CD4-positive, CD25-positive, alpha-beta regulatory T cell (primary cell): ENCODE measurements around the gene KIZ. TPM values are rescaled to one million over a fixed set of nuclear protein-coding genes. Genes with fewer than 3 reads are reported as not detected.

Experiments used
- ATAC-seq, 2 donors: fragments of 150-1000 bp; cut with Tn5 transposase; one replicate each; pipeline ENCODE4 v1.10.0; 2021; ENCODE audit warnings: low read depth in 2 of 2, moderate number of reproducible peaks in 2 of 2, moderate library complexity in 1 of 2
- DNase-seq, 3 donors: peaks; one replicate each; pipeline versions ENCODE4 v3.0.0 to v3.0.0-alpha.2; 2012 to 2022; ENCODE audit warnings: mixed read lengths in 1 of 3
- H3K27ac ChIP-seq: one replicate; pipeline ENCODE4 v1.7.0; 2013; ENCODE audit warnings: mild to moderate bottlenecking, low read length; ENCODE audit not compliant: insufficient read depth, poor library complexity, severe bottlenecking
- H3K27me3 ChIP-seq: one replicate; pipeline ENCODE4 v1.7.0; 2013; ENCODE audit warnings: low read length; ENCODE audit not compliant: control insufficient read depth, insufficient read depth
- H3K36me3 ChIP-seq: one replicate; pipeline ENCODE4 v1.7.0; 2013; ENCODE audit warnings: mild to moderate bottlenecking, low read length, moderate library complexity; ENCODE audit not compliant: control insufficient read depth, insufficient read depth
- H3K4me1 ChIP-seq: 2 replicates; pipeline ENCODE4 v1.7.0; 2013; ENCODE audit warnings: mild to moderate bottlenecking, low read length; ENCODE audit not compliant: insufficient read depth, control insufficient read depth, poor library complexity, severe bottlenecking
- H3K4me3 ChIP-seq: one replicate; pipeline ENCODE4 v1.7.0; 2013; ENCODE audit warnings: low read depth, mild to moderate bottlenecking, low read length, moderate library complexity
- H3K9me3 ChIP-seq, 2 experiments: 1 replicate in 1 of 2; 2 replicates in 1 of 2; pipeline ENCODE4 v1.7.0; 2013; ENCODE audit warnings: low read length in 2 of 2, mild to moderate bottlenecking in 1 of 2, moderate library complexity in 1 of 2; ENCODE audit not compliant: control insufficient read depth in 2 of 2
- H3K27ac Mint-ChIP-seq, 3 donors: one replicate each; pipeline ENCODE4 v1.8.0; 2020 to 2022; ENCODE audit warnings: mild to moderate bottlenecking in 3 of 3, mixed read lengths in 3 of 3, moderate library complexity in 2 of 3
- H3K27me3 Mint-ChIP-seq: one replicate; pipeline ENCODE4 v1.8.0; 2022; ENCODE audit warnings: mild to moderate bottlenecking, mixed read lengths
- H3K36me3 Mint-ChIP-seq: one replicate; pipeline ENCODE4 v1.8.0; 2020; ENCODE audit warnings: mixed read lengths
- H3K4me1 Mint-ChIP-seq, 4 donors: one replicate each; pipeline ENCODE4 v1.8.0; 2020 to 2022; ENCODE audit warnings: mixed read lengths in 4 of 4, mild to moderate bottlenecking in 1 of 4
- H3K4me3 Mint-ChIP-seq, 4 donors: one replicate each; pipeline ENCODE4 v1.8.0; 2020 to 2022; ENCODE audit warnings: mild to moderate bottlenecking in 4 of 4, mixed read lengths in 4 of 4, moderate library complexity in 3 of 4
- H3K9me3 Mint-ChIP-seq, 7 donors: one replicate each; pipeline ENCODE4 v1.8.0; 2020 to 2022; ENCODE audit warnings: mixed read lengths in 7 of 7, mild to moderate bottlenecking in 3 of 7, moderate library complexity in 2 of 7
- polyA plus RNA-seq, 4 donors: library from polyadenylated mRNA; unstranded; fragments of 300-500 nt; fragmentation: Illumina TruSeq; gene quantifications; one replicate each; pipeline ENCODE4 v1.2.3, GENCODE V29; 2021
- total RNA-seq: library from RNA; stranded (reverse); gene quantifications from one replicate; pipeline ENCODE4 v1.2.3, GENCODE V29; 2022

The KIZ gene
- total and polyA plus RNA-seq, 5 donors from 2014 or later: 16.8 to 32.8 (median 21.0) TPM

- H3K36me3 Mint-ChIP-seq: no peaks in the 10 kb centered on the region
- ATAC-seq (no peak), DNase-seq (no peak)
- peaks cover 35% of the 10 kb centered on the region for H3K27me3 Mint-ChIP-seq
- peaks cover 0 to 3% (median 0%) of the 10 kb centered on the region in 7 donors for H3K9me3 Mint-ChIP-seq
- H3K36me3 ChIP-seq: no peaks in the 10 kb centered on the region
- no peaks in the 10 kb centered on the region for H3K4me1 ChIP-seq
- H3K27ac Mint-ChIP-seq: no peak overlapping the region
- H3K9me3 ChIP-seq: no peaks in the 10 kb centered on the region
- no peak overlapping the region for H3K4me3 ChIP-seq
- no peaks in the 10 kb centered on the region for H3K4me1 Mint-ChIP-seq
- H3K4me3 Mint-ChIP-seq: no peak overlapping the region
- H3K27ac ChIP-seq: no peak overlapping the region
- peaks cover 31% of the 10 kb centered on the region for H3K27me3 ChIP-seq
Observed at GRCh38 chr20:21118782-21119181, 7.1 kb upstream of the KIZ start.

- no peak overlapping the region for H3K27ac Mint-ChIP-seq
- peaks cover 0 to 3% (median 0%) of the 10 kb centered on the region in 7 donors for H3K9me3 Mint-ChIP-seq
- H3K27ac ChIP-seq: no peak overlapping the region
- no peaks in the 10 kb centered on the region for H3K36me3 ChIP-seq
- peaks cover 12% of the 10 kb centered on the region for H3K27me3 Mint-ChIP-seq
- peaks cover 5 to 26% (median 19%) of the 10 kb centered on the region in 4 donors for H3K4me1 Mint-ChIP-seq
- no peak for ATAC-seq
- peaks cover 5% of the 10 kb centered on the region for H3K27me3 ChIP-seq
- no peaks in the 10 kb centered on the region for H3K9me3 ChIP-seq
- H3K4me1 ChIP-seq: peaks cover 14% of the 10 kb centered on the region
- peak overlapping the region in 3 of 4 donors; percentile 31 to 93 (median 88) for H3K4me3 Mint-ChIP-seq
- H3K36me3 Mint-ChIP-seq: no peaks in the 10 kb centered on the region
- H3K4me3 ChIP-seq: no peak overlapping the region
- DNase-seq: no peak
Observed at GRCh38 chr20:21124190-21124589, 1.7 kb upstream of the KIZ start.

GRCh38 chr20:21125072-21125848 lies 622 bp upstream of the KIZ start:
- H3K27ac ChIP-seq: peak overlapping the region; percentile 53
- peak overlapping the region; percentile 84 for H3K4me3 ChIP-seq
- peaks cover 11 to 31% (median 20%) of the 10 kb centered on the region in 4 donors for H3K4me1 Mint-ChIP-seq
- H3K27ac Mint-ChIP-seq: peak overlapping the region; percentile 15 to 90 (median 83)
- no peak for DNase-seq
- H3K9me3 ChIP-seq: no peaks in the 10 kb centered on the region
- peak in 1 of 2 donors; percentile 1 for ATAC-seq
- H3K36me3 Mint-ChIP-seq: no peaks in the 10 kb centered on the region
- H3K27me3 ChIP-seq: peaks cover 4% of the 10 kb centered on the region
- H3K36me3 ChIP-seq: no peaks in the 10 kb centered on the region
- peaks cover 11% of the 10 kb centered on the region for H3K27me3 Mint-ChIP-seq
- H3K4me3 Mint-ChIP-seq: peak overlapping the region; percentile 92 to 94 (median 92)
- H3K9me3 Mint-ChIP-seq: peaks cover 0 to 3% (median 0%) of the 10 kb centered on the region in 7 donors
- peaks cover 14% of the 10 kb centered on the region for H3K4me1 ChIP-seq

GRCh38 chr20:21126581-21126870 lies 644 bp downstream of the KIZ start:
- DNase-seq (no peak), ATAC-seq (no peak)
- Mint-ChIP-seq H3K27me3 (peaks cover 6% of the 10 kb centered on the region), H3K4me3 (peak overlapping the region; percentile 92 to 94 (median 92)), H3K36me3 (peaks cover 7% of the 10 kb centered on the region), H3K27ac (peak overlapping the region; percentile 83 to 90 (median 87)), H3K9me3 (no peaks in the 10 kb centered on the region), H3K4me1 (peaks cover 15 to 31% (median 20%) of the 10 kb centered on the region in 4 donors)
- Histone ChIP-seq H3K27ac (no peak overlapping the region), H3K36me3 (no peaks in the 10 kb centered on the region), H3K27me3 (peaks cover 4% of the 10 kb centered on the region), H3K9me3 (no peaks in the 10 kb centered on the region), H3K4me1 (peaks cover 14% of the 10 kb centered on the region), H3K4me3 (peak overlapping the region; percentile 82)

- Histone ChIP-seq H3K27me3 (no peaks in the 10 kb centered on the region), H3K4me1 (peaks cover 14% of the 10 kb centered on the region), H3K4me3 (peak overlapping the region; percentile 82), H3K27ac (no peak overlapping the region), H3K36me3 (peaks cover 7% of the 10 kb centered on the region), H3K9me3 (no peaks in the 10 kb centered on the region)
- Mint-ChIP-seq H3K4me1 (peaks cover 16 to 31% (median 21%) of the 10 kb centered on the region in 4 donors), H3K36me3 (peaks cover 10% of the 10 kb centered on the region), H3K27ac (peak overlapping the region in 1 of 3 donors; percentile 90), H3K9me3 (no peaks in the 10 kb centered on the region), H3K27me3 (peaks cover 6% of the 10 kb centered on the region), H3K4me3 (peak overlapping the region; percentile 65 to 93 (median 92))
- DNase-seq (no peak), ATAC-seq (no peak)
Observed at GRCh38 chr20:21127201-21127981, 1.5 kb downstream of the KIZ start.

GRCh38 chr20:21129861-21130260 lies 4.0 kb downstream of the KIZ start:
- peak overlapping the region in 1 of 4 donors; percentile 39 for H3K4me3 Mint-ChIP-seq
- Histone ChIP-seq H3K36me3 (peaks cover 17% of the 10 kb centered on the region), H3K4me3 (no peak overlapping the region), H3K27me3 (no peaks in the 10 kb centered on the region), H3K27ac (no peak overlapping the region), H3K9me3 (no peaks in the 10 kb centered on the region), H3K4me1 (peaks cover 14% of the 10 kb centered on the region)
- no peaks in the 10 kb centered on the region for H3K9me3 Mint-ChIP-seq
- no peaks in the 10 kb centered on the region for H3K27me3 Mint-ChIP-seq
- H3K36me3 Mint-ChIP-seq: peaks cover 24% of the 10 kb centered on the region
- H3K27ac Mint-ChIP-seq: peak overlapping the region in 1 of 3 donors; percentile 34
- peaks cover 16 to 31% (median 22%) of the 10 kb centered on the region in 4 donors for H3K4me1 Mint-ChIP-seq
- ATAC-seq: no peak
- DNase-seq: no peak

- peaks cover 54% of the 10 kb centered on the region for H3K36me3 Mint-ChIP-seq
Observed at GRCh38 chr20:21133404-21133803, 7.5 kb downstream of the KIZ start.

More at GRCh38 chr20:21133404-21133803, 7.5 kb downstream of the KIZ start:
- Mint-ChIP-seq H3K9me3 (no peaks in the 10 kb centered on the region), H3K4me3 (no peak overlapping the region), H3K27me3 (no peaks in the 10 kb centered on the region), H3K27ac (peak overlapping the region in 1 of 3 donors; percentile 73), H3K4me1 (peaks cover 4 to 16% (median 12%) of the 10 kb centered on the region in 4 donors)
- DNase-seq (no peak), ATAC-seq (no peak)
- Histone ChIP-seq H3K9me3 (no peaks in the 10 kb centered on the region), H3K4me3 (no peak overlapping the region), H3K27ac (no peak overlapping the region), H3K4me1 (no peaks in the 10 kb centered on the region), H3K27me3 (no peaks in the 10 kb centered on the region), H3K36me3 (peaks cover 46% of the 10 kb centered on the region)
